Mesenchymal stem cell (in vitro differentiated cells and primary cell): ENCODE measurements around the gene LMBR1.
A peak's percentile ranks its signal among the peaks of the same experiment; 100 is the strongest.

Experiments used
- DNase-seq: peaks from one replicate; pipeline ENCODE4 v3.0.0-alpha.2; 2013
- H2AFZ ChIP-seq: one replicate; pipeline ENCODE4 v1.6.1; 2013; ENCODE audit warnings: low read depth, mild to moderate bottlenecking, control low read depth, inconsistent platforms, low read length, moderate library complexity
- H2AK5ac ChIP-seq: 2 replicates; pipeline ENCODE4 v1.6.1; 2013; ENCODE audit warnings: low read length, moderate library complexity, mild to moderate bottlenecking, inconsistent platforms; ENCODE audit not compliant: severe bottlenecking
- H2BK120ac ChIP-seq: one replicate; pipeline ENCODE4 v1.6.1; 2013; ENCODE audit warnings: low read depth, mild to moderate bottlenecking, inconsistent platforms, low read length, moderate library complexity
- H2BK12ac ChIP-seq, 2 experiments: one replicate each; pipeline ENCODE4 v1.6.1; 2013; ENCODE audit warnings: inconsistent platforms in 2 of 2, low read length in 2 of 2, mild to moderate bottlenecking in 2 of 2, moderate library complexity in 2 of 2, control low read depth in 1 of 2
- H2BK15ac ChIP-seq: one replicate; pipeline ENCODE4 v1.6.1; 2013; ENCODE audit warnings: mild to moderate bottlenecking, low read depth, inconsistent platforms; ENCODE audit not compliant: poor library complexity, severe bottlenecking
- H2BK5ac ChIP-seq: 2 replicates; pipeline ENCODE4 v1.6.1; 2013; ENCODE audit warnings: low read depth, mild to moderate bottlenecking, low read length, control low read depth, inconsistent platforms; ENCODE audit not compliant: poor library complexity, severe bottlenecking
- H3K14ac ChIP-seq, 2 experiments: one replicate each; pipeline ENCODE4 v1.6.1; 2013; ENCODE audit warnings: inconsistent platforms in 2 of 2, low read length in 2 of 2, control low read depth in 1 of 2, mild to moderate bottlenecking in 1 of 2, moderate library complexity in 1 of 2
- H3K18ac ChIP-seq, 2 experiments: one replicate each; pipeline ENCODE4 v1.6.1; 2013; ENCODE audit warnings: inconsistent platforms in 2 of 2, low read length in 2 of 2, control low read depth in 1 of 2, low read depth in 1 of 2, mild to moderate bottlenecking in 1 of 2
- H3K23ac ChIP-seq, 2 experiments: one replicate each; pipeline ENCODE4 v1.6.1; 2013; ENCODE audit warnings: inconsistent platforms in 2 of 2, low read length in 2 of 2, mild to moderate bottlenecking in 2 of 2, moderate library complexity in 2 of 2, control low read depth in 1 of 2
- H3K27ac ChIP-seq: 2 replicates; pipeline ENCODE4 v1.5.1; 2013; ENCODE audit warnings: mild to moderate bottlenecking, moderate library complexity, low read length, control low read depth, inconsistent platforms; ENCODE audit not compliant: poor library complexity, severe bottlenecking
- H3K27me3 ChIP-seq, 2 experiments: 2 replicates each; pipeline versions ENCODE4 v1.6.1 to v1.7.0; 2013; ENCODE audit warnings: low read length in 2 of 2, mild to moderate bottlenecking in 2 of 2, moderate library complexity in 2 of 2, control low read depth in 1 of 2, inconsistent platforms in 1 of 2; ENCODE audit not compliant: control insufficient read depth in 1 of 2, insufficient read depth in 1 of 2
- H3K36me3 ChIP-seq, 2 experiments: 2 replicates each; pipeline versions ENCODE4 v1.6.1 to v1.7.0; 2013; ENCODE audit warnings: low read length in 2 of 2, control low read depth in 1 of 2, inconsistent platforms in 1 of 2, low read depth in 1 of 2, mild to moderate bottlenecking in 1 of 2; ENCODE audit not compliant: insufficient read depth in 2 of 2, control insufficient read depth in 1 of 2
- H3K4ac ChIP-seq, 2 experiments: one replicate each; pipeline ENCODE4 v1.6.1; 2013; ENCODE audit warnings: inconsistent platforms in 2 of 2, low read length in 2 of 2, mild to moderate bottlenecking in 2 of 2, moderate library complexity in 2 of 2, control low read depth in 1 of 2, low read depth in 1 of 2
- H3K4me1 ChIP-seq: 2 replicates; pipeline ENCODE4 v1.6.1; 2013; ENCODE audit warnings: low read depth, low read length, control low read depth; ENCODE audit not compliant: control insufficient read depth, insufficient read depth
- H3K4me2 ChIP-seq: 2 replicates; pipeline ENCODE4 v1.6.1; 2013; ENCODE audit warnings: low read length, mild to moderate bottlenecking, inconsistent platforms; ENCODE audit not compliant: poor library complexity, severe bottlenecking
- H3K4me3 ChIP-seq, 2 experiments: 2 replicates each; pipeline versions ENCODE4 v1.5.1 to v1.7.0; 2013; ENCODE audit warnings: low read length in 2 of 2, mild to moderate bottlenecking in 2 of 2, control low read depth in 1 of 2, low read depth in 1 of 2; ENCODE audit not compliant: insufficient read depth in 1 of 2
- H3K79me1 ChIP-seq: replicated peaks from 2 replicates; pipeline ENCODE4 v1.6.1; 2013; ENCODE audit warnings: mild to moderate bottlenecking, control low read depth, low read length, inconsistent platforms; ENCODE audit not compliant: poor library complexity, severe bottlenecking
- H3K9ac ChIP-seq: 2 replicates; pipeline ENCODE4 v1.7.0; 2013; ENCODE audit warnings: mild to moderate bottlenecking, low read length, moderate library complexity
- H3K9me3 ChIP-seq: 2 replicates; pipeline ENCODE4 v1.7.0; 2013; ENCODE audit warnings: mild to moderate bottlenecking, low read length; ENCODE audit not compliant: control insufficient read depth
- H4K8ac ChIP-seq: one replicate; pipeline ENCODE4 v1.6.1; 2013; ENCODE audit warnings: inconsistent platforms, mild to moderate bottlenecking, low read length, moderate library complexity
- H4K91ac ChIP-seq: one replicate; pipeline ENCODE4 v1.6.1; 2013; ENCODE audit warnings: mild to moderate bottlenecking, low read length, inconsistent platforms
- WGBS: methylation state at CpG from one replicate; pipeline ENCODE4 v1.1.7; 2013; ENCODE audit warnings: mixed read lengths; 5-methylcytosine and 5-hydroxymethylcytosine counted together

The LMBR1 gene

DNA sequence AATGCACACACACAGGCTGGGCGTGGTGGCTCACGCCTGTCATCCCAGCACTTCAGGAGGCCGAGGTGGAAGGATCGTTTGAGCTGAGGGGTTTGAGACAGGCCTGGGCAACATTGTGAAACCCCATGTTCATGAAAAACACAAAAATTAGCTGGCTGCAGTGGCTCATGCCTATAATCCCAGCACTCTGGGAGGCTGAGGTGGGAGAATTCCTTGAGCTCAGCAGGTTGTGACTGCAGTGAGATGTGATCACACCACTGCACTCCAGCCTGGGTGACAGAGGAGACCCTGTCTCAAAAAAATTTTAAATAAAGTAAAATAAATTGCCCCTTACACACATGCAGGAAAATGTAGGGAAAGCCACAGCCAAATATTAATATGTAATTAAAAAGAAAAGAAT, 208.3 kb downstream of the LMBR1 start:
- Histone ChIP-seq H3K23ac (no peak overlapping the region), H2BK12ac (no peak overlapping the region), H4K91ac (no peak overlapping the region), H2BK120ac (no peak overlapping the region), H3K27me3 (no peaks in the 10 kb centered on the region), H3K4ac (no peak overlapping the region), H3K18ac (no peak overlapping the region), H2AFZ (no peak overlapping the region), H2BK5ac (no peak overlapping the region), H2AK5ac (no peak overlapping the region), H4K8ac (no peak overlapping the region), H2BK15ac (no peak overlapping the region), H3K4me3 (no peak overlapping the region), H3K36me3 (peaks cover 7 to 38% of the 10 kb centered on the region in 2 experiments), H3K27ac (no peak overlapping the region), H3K14ac (no peak overlapping the region), H3K4me2 (no peak overlapping the region), H3K79me1 (no peaks in the 10 kb centered on the region), H3K9me3 (no peaks in the 10 kb centered on the region), H3K4me1 (peaks cover 5% of the 10 kb centered on the region), H3K9ac (no peak overlapping the region)
- DNase-seq: no peak
- 89% methylated on average over 4 of the region's 4 CpGs for WGBS

DNA sequence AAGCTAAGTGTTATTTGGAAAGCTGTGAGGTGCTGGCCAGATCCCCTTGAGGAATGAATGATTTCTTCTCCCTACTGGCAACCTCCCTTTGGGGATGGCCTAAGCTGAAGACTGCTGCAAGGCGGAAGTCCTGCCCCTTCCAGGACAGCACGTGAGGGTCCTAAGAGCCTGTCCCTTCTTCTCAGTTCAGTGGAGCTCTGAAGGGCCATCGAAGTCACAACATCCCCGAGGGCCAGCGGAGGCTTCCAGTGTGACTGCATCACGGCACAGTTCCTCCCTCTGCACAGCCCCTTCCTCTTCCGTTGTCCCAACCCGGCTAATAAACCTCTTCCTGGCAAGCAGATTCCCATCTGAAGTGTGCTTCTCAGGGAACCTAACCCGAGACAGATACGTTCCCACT, 208.7 kb downstream of the LMBR1 start:
- Histone ChIP-seq H3K4me1 (peaks cover 5% of the 10 kb centered on the region), H3K4ac (no peak overlapping the region), H2AK5ac (peak overlapping the region; percentile 77), H2BK15ac (no peak overlapping the region), H4K8ac (no peak overlapping the region), H3K4me3 (no peak overlapping the region), H3K79me1 (no peaks in the 10 kb centered on the region), H2BK120ac (no peak overlapping the region), H3K27ac (peak overlapping the region; percentile 10), H3K27me3 (no peaks in the 10 kb centered on the region), H3K36me3 (peaks cover 7 to 41% of the 10 kb centered on the region in 2 experiments), H3K23ac (no peak overlapping the region), H2BK12ac (no peak overlapping the region), H4K91ac (peak overlapping the region; percentile 59), H3K9me3 (no peaks in the 10 kb centered on the region), H3K4me2 (no peak overlapping the region), H2AFZ (no peak overlapping the region), H2BK5ac (no peak overlapping the region), H3K18ac (no peak overlapping the region), H3K9ac (no peak overlapping the region), H3K14ac (no peak overlapping the region)
- DNase-seq: no peak
- WGBS: 92% methylated on average over 10 of the region's 10 CpGs

DNA sequence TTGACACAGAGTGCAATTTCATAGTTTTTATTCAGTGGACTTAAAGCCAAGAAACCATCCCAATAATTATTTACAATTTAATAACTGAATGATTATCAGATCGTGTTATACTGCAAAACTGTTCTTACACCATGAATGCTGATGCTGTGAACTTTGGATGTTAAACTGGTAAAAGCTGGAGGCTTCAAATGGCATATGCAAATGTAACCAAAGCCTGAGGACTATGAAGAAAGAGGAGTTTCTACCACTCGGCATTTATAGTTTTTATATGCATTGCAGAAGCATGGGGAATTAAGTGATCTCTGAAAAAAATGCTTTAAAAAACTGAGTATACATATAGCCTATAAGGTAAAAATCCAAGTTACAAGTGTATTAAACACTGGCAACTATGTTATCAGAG, 210.1 kb downstream of the LMBR1 start:
- no peak overlapping the region for H2BK15ac ChIP-seq
- no peaks in the 10 kb centered on the region for H3K27me3 ChIP-seq
- H3K23ac ChIP-seq: no peak overlapping the region
- H3K27ac ChIP-seq: no peak overlapping the region
- no peak overlapping the region for H3K9ac ChIP-seq
- WGBS: 94% methylated on average over 1 of the region's 2 CpGs
- no peaks in the 10 kb centered on the region for H3K9me3 ChIP-seq
- no peak overlapping the region for H3K18ac ChIP-seq
- H2BK12ac ChIP-seq: no peak overlapping the region
- no peak overlapping the region for H3K14ac ChIP-seq
- H3K79me1 ChIP-seq: no peaks in the 10 kb centered on the region
- no peak overlapping the region for H2BK120ac ChIP-seq
- no peak overlapping the region for H2AK5ac ChIP-seq
- no peak overlapping the region for H3K4me2 ChIP-seq
- H3K36me3 ChIP-seq: peaks cover 12 to 53% of the 10 kb centered on the region in 2 experiments
- H2AFZ ChIP-seq: no peak overlapping the region
- no peak overlapping the region for H4K91ac ChIP-seq
- no peak overlapping the region for H2BK5ac ChIP-seq
- DNase-seq: no peak
- H3K4me3 ChIP-seq: no peak overlapping the region
- no peak overlapping the region for H3K4ac ChIP-seq
- peaks cover 5% of the 10 kb centered on the region for H3K4me1 ChIP-seq
- H4K8ac ChIP-seq: no peak overlapping the region

DNA sequence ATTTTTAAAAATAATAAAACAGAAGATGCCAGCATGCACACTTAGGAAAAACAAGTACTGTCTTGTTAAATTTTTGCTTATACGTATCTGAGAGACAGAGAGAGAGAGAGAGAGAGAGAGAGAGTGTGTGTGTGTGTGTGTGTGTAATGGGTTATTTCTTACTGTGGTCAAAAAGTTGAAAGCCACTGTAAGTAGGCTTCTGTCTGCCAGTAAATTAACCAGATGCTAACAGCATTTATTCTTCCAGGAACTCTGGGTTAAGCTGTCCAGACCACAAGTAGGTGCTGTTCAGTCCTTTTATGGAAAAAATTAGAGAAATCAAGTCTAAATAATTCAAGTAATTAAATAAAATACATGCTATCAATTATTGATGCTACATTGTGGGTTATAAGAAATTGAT, 212.7 kb downstream of the LMBR1 start:
- no peak overlapping the region for H4K91ac ChIP-seq
- H2BK120ac ChIP-seq: no peak overlapping the region
- no peak overlapping the region for H3K4me3 ChIP-seq
- peak; percentile 27 for DNase-seq
- no peaks in the 10 kb centered on the region for H3K79me1 ChIP-seq
- no peak overlapping the region for H3K4me2 ChIP-seq
- H3K4me1 ChIP-seq: peaks cover 5% of the 10 kb centered on the region
- H2AK5ac ChIP-seq: no peak overlapping the region
- H3K27ac ChIP-seq: no peak overlapping the region
- no peak overlapping the region for H3K14ac ChIP-seq
- no peaks in the 10 kb centered on the region for H3K27me3 ChIP-seq
- H3K4ac ChIP-seq: no peak overlapping the region
- no peak overlapping the region for H2BK12ac ChIP-seq
- peaks cover 27 to 78% of the 10 kb centered on the region in 2 experiments for H3K36me3 ChIP-seq
- H3K23ac ChIP-seq: no peak overlapping the region
- H2BK5ac ChIP-seq: no peak overlapping the region
- H3K9ac ChIP-seq: no peak overlapping the region
- 100% methylated on average over 1 of the region's 1 CpG for WGBS
- no peak overlapping the region for H4K8ac ChIP-seq
- H2BK15ac ChIP-seq: no peak overlapping the region
- no peak overlapping the region for H2AFZ ChIP-seq
- H3K18ac ChIP-seq: no peak overlapping the region
- H3K9me3 ChIP-seq: no peaks in the 10 kb centered on the region
